GM10847 (cell line): ENCODE measurements around the gene SLAMF1.

ENCODE experiments used
- POLR2A ChIP-seq: IDR thresholded peaks from 2 replicates; pipeline ENCODE4 v1.6.1; 2011; ENCODE audit not compliant: insufficient read length; ENCODE audit errors: extremely low read depth

SLAMF1 gene

GRCh38 chr1:160623862-160624261 is 23.0 kb downstream of the SLAMF1 start:
- TF ChIP-seq POLR2A: no peak

DNA sequence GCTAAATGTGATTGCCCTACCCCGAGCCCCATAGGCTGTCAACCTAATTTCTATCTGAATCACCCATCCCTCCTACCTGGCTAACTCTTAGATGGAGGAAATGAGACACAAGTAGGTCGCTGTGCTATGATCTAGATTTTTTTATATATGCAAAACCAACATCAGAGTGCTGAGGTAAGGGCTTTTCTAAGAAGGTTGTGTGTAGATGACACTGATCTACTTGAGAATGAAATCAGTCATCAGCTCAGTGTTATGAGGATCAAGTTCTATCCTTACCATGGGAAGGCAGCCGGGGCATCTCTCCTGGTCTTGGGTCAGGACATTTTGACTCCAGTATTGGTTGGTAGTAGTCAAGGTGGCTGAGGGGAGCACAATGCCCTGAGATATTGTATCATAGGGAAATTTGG is 23.6 kb downstream of the SLAMF1 start:
- TF ChIP-seq POLR2A: no peak

DNA sequence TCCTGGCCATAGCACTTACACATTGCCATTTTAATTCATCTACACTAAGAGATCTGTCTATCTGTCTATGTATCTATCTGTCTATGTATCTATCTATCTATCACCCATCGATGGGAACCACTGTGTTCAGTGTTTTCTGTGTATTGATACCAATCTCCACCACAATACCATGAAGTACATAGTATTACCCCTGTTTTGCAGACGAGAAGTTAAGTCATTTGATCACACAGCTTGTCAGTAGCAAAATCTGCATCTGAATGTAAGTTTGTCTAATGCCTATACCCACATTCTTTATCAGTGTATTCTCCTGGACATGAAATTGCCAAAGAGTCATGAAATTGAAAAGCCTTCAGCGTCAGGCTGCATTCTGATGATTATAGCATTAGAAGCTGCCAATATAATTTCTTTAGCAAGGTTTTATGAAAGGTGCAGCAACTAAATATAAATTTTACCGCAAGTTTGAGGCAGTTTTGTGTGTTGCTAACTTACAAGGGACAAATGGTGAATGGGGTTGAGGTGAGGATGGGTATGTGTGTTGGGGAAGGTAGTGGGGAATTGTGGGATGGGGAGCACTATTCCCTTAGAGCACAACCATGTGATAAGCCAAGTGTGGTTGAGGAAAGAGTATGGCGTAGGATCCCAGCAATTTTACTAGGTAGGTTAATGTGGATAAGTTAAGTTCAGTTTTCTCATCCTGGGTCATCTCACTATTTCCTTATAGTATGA is 24.2 kb downstream of the SLAMF1 start:
- TF ChIP-seq POLR2A: no peak

GRCh38 chr1:160621633-160622413 is 25.0 kb downstream of the SLAMF1 start:
- TF ChIP-seq POLR2A: no peak

GRCh38 chr1:160620942-160621632 is 25.8 kb downstream of the SLAMF1 start:
- TF ChIP-seq POLR2A: no peak

DNA sequence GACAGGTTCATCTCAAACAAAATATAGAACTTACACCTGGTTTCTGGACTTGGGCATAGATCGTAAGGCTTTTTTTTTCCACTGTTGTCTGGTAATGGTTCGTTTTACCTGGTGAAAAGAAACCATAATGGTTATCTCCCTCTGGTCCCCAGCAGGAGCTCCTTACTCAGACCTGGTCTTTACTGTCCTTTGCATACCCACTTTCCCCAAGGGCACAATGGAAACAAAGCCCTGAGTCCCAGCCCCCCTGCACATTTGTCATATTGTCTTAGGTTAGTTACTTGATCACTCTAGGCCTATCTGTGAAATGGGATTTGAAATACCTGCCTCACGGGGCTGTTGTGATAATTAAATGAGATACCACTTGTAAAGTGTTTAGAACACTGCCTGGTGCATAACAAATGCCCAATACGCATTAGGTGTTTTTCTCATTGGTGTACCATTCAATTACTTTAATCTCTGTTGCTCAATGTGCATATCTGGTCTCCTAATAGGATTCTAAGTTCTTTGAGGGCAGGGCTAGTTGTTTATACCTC is 27.0 kb downstream of the SLAMF1 start:
- TF ChIP-seq POLR2A: no peak

DNA sequence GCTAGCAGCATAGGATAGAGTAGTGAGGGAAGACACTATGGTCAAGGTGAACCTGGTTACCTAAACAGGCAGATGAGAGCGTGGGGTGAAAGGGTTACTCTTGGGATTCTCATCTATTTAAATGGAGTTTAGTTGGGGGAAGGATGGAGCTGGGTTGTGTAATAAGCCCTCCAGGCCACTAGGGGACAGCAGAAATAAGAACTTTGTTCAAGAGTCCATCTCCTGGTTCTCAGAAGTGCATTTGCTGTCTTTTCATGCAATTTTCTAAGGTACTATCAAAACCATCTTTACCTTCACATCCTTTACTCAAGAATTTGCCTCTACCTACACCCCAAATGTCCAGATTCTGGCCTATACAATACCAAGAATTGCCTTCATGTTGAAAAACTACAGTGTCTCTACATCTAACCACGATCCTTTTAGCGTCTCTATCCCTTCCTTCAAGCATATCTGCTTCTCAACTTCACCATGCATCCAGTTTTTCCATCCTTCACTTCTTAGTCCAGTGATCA is 28.0 kb downstream of the SLAMF1 start:
- TF ChIP-seq POLR2A: no peak

GRCh38 chr1:160618327-160618726 is 28.5 kb downstream of the SLAMF1 start:
- TF ChIP-seq POLR2A: no peak

- TF ChIP-seq POLR2A: no peak
Observed at GRCh38 chr1:160615660-160616059, 31.2 kb downstream of the SLAMF1 start.

- TF ChIP-seq POLR2A: no peak
Observed at GRCh38 chr1:160614410-160614809, 32.4 kb downstream of the SLAMF1 start.

DNA sequence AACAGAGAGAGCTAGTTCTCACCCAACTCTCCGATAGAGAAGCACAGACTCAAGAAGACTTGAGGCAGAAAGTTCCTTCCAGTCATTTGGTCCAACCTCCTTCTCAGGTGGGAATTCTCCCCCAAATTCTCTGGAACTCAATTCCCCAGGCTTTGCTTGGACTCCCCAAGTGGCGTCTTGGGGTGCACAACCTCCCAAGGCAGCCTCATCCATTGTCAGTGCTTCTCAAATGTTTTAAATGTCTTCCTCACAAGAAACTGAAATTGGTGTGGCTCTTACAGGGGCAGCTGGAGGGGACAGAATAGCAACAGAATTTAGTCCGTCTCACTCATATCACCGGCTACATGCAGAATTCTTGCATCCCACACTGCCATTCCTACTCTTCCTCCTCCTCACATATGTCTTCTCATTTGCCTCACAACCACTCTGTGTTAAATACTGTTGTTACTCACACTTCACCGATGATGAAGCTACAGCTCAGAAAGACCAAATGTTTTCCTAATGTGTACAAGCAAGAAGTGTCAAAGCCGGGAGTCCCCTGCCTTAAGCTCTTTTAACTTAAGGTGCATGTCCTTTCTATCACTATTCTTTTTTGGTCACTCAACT is 34.1 kb downstream of the SLAMF1 start:
- TF ChIP-seq POLR2A: no peak

- TF ChIP-seq POLR2A: no peak
Observed at GRCh38 chr1:160610569-160611242, 36.1 kb downstream of the SLAMF1 start.

GRCh38 chr1:160608941-160609340 is 37.9 kb downstream of the SLAMF1 start:
- TF ChIP-seq POLR2A: no peak

DNA sequence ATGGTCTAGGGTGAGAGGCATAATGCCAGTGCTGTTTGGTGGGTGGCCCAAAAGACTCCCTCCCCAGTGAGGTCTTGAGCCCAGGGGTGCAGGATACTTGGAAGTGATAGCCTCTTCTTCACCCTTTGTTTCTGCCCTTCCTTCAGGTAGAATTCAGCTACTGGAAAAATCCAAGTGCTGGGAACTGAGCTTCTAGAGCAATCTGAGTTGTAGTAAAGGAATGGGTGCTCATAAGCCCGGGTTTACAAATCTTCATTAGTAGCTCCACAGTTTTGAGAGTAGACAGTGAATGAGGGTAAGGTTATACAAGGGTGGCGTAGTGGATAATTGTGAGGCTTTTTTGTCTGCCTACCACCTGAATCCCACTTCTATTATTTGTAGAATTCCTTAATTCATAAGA is 38.3 kb downstream of the SLAMF1 start:
- TF ChIP-seq POLR2A: no peak
